Adrenal gland (tissue), 5 donors: ENCODE measurements around the gene ABCC10.

Experiments
- CTCF ChIP-seq, 6 experiments: fragments of 450-650 bp in 4 of 6; fragments of 200-600 bp in 2 of 6; sonication (generic) in 1 of 6; IDR thresholded peaks; 1 replicate in 5 of 6; 2 replicates in 1 of 6; pipeline versions ENCODE4 v1.5.1 to v1.8.0; 2016 to 2021; ENCODE audit warnings: antibody characterized with exemption in 6 of 6, mild to moderate bottlenecking in 2 of 6, moderate library complexity in 1 of 6
- POLR2A ChIP-seq, 2 donors: fragments of 450-650 bp; IDR thresholded peaks; one replicate each; pipeline ENCODE4 v1.6.1; 2017; ENCODE audit warnings: antibody characterized with exemption in 2 of 2, mild to moderate bottlenecking in 2 of 2, moderate library complexity in 1 of 2
- donor health status: DM: no; HTN: no; CAD: no.

- TF ChIP-seq CTCF (IDR thresholded peaks at IDR 0.05) (no peak), POLR2A (IDR thresholded peaks at IDR 0.05) (no peak)
Measured at GRCh38 chr6:43444036-43444435, 16.7 kb downstream of the ABCC10 start.
